PC-9 (cell line): ENCODE measurements around the gene COQ9.

Experiments used
- EZH2 ChIP-seq: fragments of 200-600 bp; sonication (generic); IDR thresholded peaks from 2 replicates; pipeline ENCODE4 v1.8.0; 2017; ENCODE audit warnings: antibody characterized with exemption, low read depth
- TF ChIP-seq, protein P1 (sequence below): fragments of 200-600 bp; sonication (generic); conservative IDR thresholded peaks from 2 replicates; pipeline ENCODE4 v1.6.1; 2017; ENCODE audit warnings: mixed run types, antibody characterized with exemption, mild to moderate bottlenecking, moderate library complexity

- TF ChIP-seq, protein P1, sequence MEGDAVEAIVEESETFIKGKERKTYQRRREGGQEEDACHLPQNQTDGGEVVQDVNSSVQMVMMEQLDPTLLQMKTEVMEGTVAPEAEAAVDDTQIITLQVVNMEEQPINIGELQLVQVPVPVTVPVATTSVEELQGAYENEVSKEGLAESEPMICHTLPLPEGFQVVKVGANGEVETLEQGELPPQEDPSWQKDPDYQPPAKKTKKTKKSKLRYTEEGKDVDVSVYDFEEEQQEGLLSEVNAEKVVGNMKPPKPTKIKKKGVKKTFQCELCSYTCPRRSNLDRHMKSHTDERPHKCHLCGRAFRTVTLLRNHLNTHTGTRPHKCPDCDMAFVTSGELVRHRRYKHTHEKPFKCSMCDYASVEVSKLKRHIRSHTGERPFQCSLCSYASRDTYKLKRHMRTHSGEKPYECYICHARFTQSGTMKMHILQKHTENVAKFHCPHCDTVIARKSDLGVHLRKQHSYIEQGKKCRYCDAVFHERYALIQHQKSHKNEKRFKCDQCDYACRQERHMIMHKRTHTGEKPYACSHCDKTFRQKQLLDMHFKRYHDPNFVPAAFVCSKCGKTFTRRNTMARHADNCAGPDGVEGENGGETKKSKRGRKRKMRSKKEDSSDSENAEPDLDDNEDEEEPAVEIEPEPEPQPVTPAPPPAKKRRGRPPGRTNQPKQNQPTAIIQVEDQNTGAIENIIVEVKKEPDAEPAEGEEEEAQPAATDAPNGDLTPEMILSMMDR = no peak
- no peak for TF ChIP-seq EZH2
Measured at GRCh38 chr16:57479205-57479975, 32.1 kb downstream of the COQ9 start.
